NOMO-1 treated with DMSO at 0.1 percent for 48 hours (cell line): ENCODE measurements around the gene MRPL36.
A peak's percentile ranks its signal among the peaks of the same experiment; 100 is the strongest.
"Not testable (repeated sequence)": the region's sequence is repeated elsewhere in the genome, so short reads cannot be mapped to it uniquely, and the experiment has no call there.

Experiments used
- DNase-seq: peaks from one replicate; lab custom pipeline; 2025; ENCODE audit not compliant: unreplicated experiment; lab: John Stamatoyannopoulos, UW

Gene MRPL36

GRCh38 chr5:1815881-1816292 is 16.2 kb upstream of the MRPL36 start:
- DNase-seq, result no peak

GRCh38 chr5:1815071-1815786 is 15.6 kb upstream of the MRPL36 start:
- DNase-seq, result no peak

GRCh38 chr5:1814183-1815020 is 14.8 kb upstream of the MRPL36 start:
- no peak for DNase-seq

GRCh38 chr5:1810581-1811101 is 11.0 kb upstream of the MRPL36 start:
- no peak for DNase-seq

- no peak for DNase-seq
These were observed 9.9 kb upstream of the MRPL36 start for GRCh38 chr5:1809416-1810035.

GRCh38 chr5:1808439-1808838 is 8.8 kb upstream of the MRPL36 start:
- no peak for DNase-seq

GRCh38 chr5:1807451-1808185 is 8.0 kb upstream of the MRPL36 start:
- no peak for DNase-seq

- DNase-seq, result no peak
These were observed 7.3 kb upstream of the MRPL36 start for GRCh38 chr5:1806974-1807373.

- no peak for DNase-seq
These were observed 6.6 kb upstream of the MRPL36 start for GRCh38 chr5:1806199-1806598.

GRCh38 chr5:1805736-1806135 is 6.1 kb upstream of the MRPL36 start:
- no peak for DNase-seq

- no peak for DNase-seq
These were observed 5.7 kb upstream of the MRPL36 start for GRCh38 chr5:1805326-1805725.

- no peak for DNase-seq
These were observed 4.5 kb upstream of the MRPL36 start for GRCh38 chr5:1804001-1804690.

- no peak for DNase-seq
These were observed 3.6 kb upstream of the MRPL36 start for GRCh38 chr5:1803192-1803591.

GRCh38 chr5:1801967-1802295 is 2.3 kb upstream of the MRPL36 start:
- peak; percentile 60 for DNase-seq

GRCh38 chr5:1801222-1801966 is 1.8 kb upstream of the MRPL36 start, which contains the start of gene NDUFS6:
NDUFS6 (plus strand) TSS chr5:1801407; CDS start chr5:1801418, 11 bp downstream.
- peak; percentile 92 for DNase-seq

- peak; percentile 76 for DNase-seq
These were observed 1.0 kb upstream of the MRPL36 start for GRCh38 chr5:1800472-1801221.

GRCh38 chr5:1799110-1799601 is 481 bp downstream of the MRPL36 start:
- peak; percentile 39 for DNase-seq

GRCh38 chr5:1798589-1798988 is 1.0 kb downstream of the MRPL36 start:
- not testable (repeated sequence) for DNase-seq

GRCh38 chr5:1797855-1798254 is 1.8 kb downstream of the MRPL36 start:
- no peak for DNase-seq
